Liver (tissue), 9 donors: ENCODE results near the gene GPR146. TPM values are rescaled to one million over a fixed set of nuclear protein-coding genes. Genes with fewer than 3 reads are reported as not detected.

Experiments
- DNase-seq: peaks from one replicate; pipeline ENCODE4 v3.0.0-alpha.2; 2017; ENCODE audit warnings: low spot score
- H3K27ac ChIP-seq, 2 donors: one replicate each; pipeline ENCODE4 v1.7.0; 2013; ENCODE audit warnings: inconsistent platforms in 2 of 2, low read length in 2 of 2, control low read depth in 1 of 2, low read depth in 1 of 2, mild to moderate bottlenecking in 1 of 2
- H3K27me3 ChIP-seq, 4 donors: one replicate each; pipeline versions ENCODE4 v1.6.1 to v1.7.0; 2013; ENCODE audit warnings: low read length in 3 of 4, inconsistent platforms in 1 of 4, mild to moderate bottlenecking in 1 of 4, moderate library complexity in 1 of 4; ENCODE audit not compliant: control insufficient read depth in 4 of 4, insufficient read depth in 4 of 4
- H3K36me3 ChIP-seq, 4 donors: one replicate each; pipeline versions ENCODE4 v1.6.1 to v1.7.0; 2013; ENCODE audit warnings: low read length in 3 of 4, mild to moderate bottlenecking in 3 of 4, low read depth in 1 of 4, moderate library complexity in 1 of 4; ENCODE audit not compliant: control insufficient read depth in 4 of 4, insufficient read depth in 3 of 4
- H3K4me1 ChIP-seq, 4 donors: one replicate each; pipeline versions ENCODE4 v1.6.1 to v1.7.0; 2013; ENCODE audit warnings: low read length in 3 of 4, mild to moderate bottlenecking in 3 of 4, moderate library complexity in 1 of 4; ENCODE audit not compliant: control insufficient read depth in 4 of 4, insufficient read depth in 4 of 4
- H3K4me3 ChIP-seq, 3 donors: one replicate each; pipeline versions ENCODE4 v1.6.1 to v1.7.0; 2013; ENCODE audit warnings: low read length in 3 of 3, control low read depth in 1 of 3, low read depth in 1 of 3, mild to moderate bottlenecking in 1 of 3
- H3K9ac ChIP-seq, 2 donors: one replicate each; pipeline ENCODE4 v1.7.0; 2013; ENCODE audit warnings: low read length in 2 of 2, mild to moderate bottlenecking in 2 of 2, moderate library complexity in 2 of 2, control low read depth in 1 of 2, low read depth in 1 of 2
- H3K9me3 ChIP-seq, 4 donors: one replicate each; pipeline versions ENCODE4 v1.6.1 to v1.7.0; 2013; ENCODE audit warnings: low read length in 3 of 4; ENCODE audit not compliant: control insufficient read depth in 4 of 4
- EGR1 ChIP-seq, 2 donors: IDR thresholded peaks; 2 replicates each; pipeline ENCODE4 v1.6.1; 2016 to 2018; ENCODE audit warnings: antibody characterized with exemption in 2 of 2, low read depth in 2 of 2
- FOXA1 ChIP-seq: IDR thresholded peaks from 2 replicates; pipeline ENCODE4 v1.6.1; 2016; ENCODE audit warnings: antibody characterized with exemption
- FOXA2 ChIP-seq: IDR thresholded peaks from 2 replicates; pipeline ENCODE4 v1.6.1; 2016; ENCODE audit warnings: antibody characterized with exemption
- GABPA ChIP-seq, 2 donors: IDR thresholded peaks in 1 of 2; conservative IDR thresholded peaks in 1 of 2; 2 replicates each; pipeline ENCODE4 v1.6.1; 2016; ENCODE audit warnings: antibody characterized with exemption in 2 of 2, mild to moderate bottlenecking in 1 of 2, moderate library complexity in 1 of 2
- HNF4A ChIP-seq, 2 donors: conservative IDR thresholded peaks; 2 replicates each; pipeline ENCODE4 v1.6.1; 2016; ENCODE audit warnings: antibody characterized with exemption in 2 of 2, mild to moderate bottlenecking in 2 of 2
- JUND ChIP-seq, 2 donors: IDR thresholded peaks; 2 replicates each; pipeline ENCODE4 v1.6.1; 2016; ENCODE audit warnings: antibody characterized with exemption in 2 of 2
- NR2F2 ChIP-seq: IDR thresholded peaks from 2 replicates; pipeline ENCODE4 v1.6.1; 2016; ENCODE audit warnings: antibody characterized with exemption
- RAD21 ChIP-seq, 2 donors: IDR thresholded peaks; 2 replicates each; pipeline ENCODE4 v1.6.1; 2016; ENCODE audit warnings: antibody characterized with exemption in 2 of 2, mild to moderate bottlenecking in 2 of 2
- RXRA ChIP-seq, 2 donors: IDR thresholded peaks; 2 replicates each; pipeline ENCODE4 v1.6.1; 2017 to 2018; ENCODE audit warnings: antibody characterized with exemption in 2 of 2, mild to moderate bottlenecking in 1 of 2
- SP1 ChIP-seq: IDR thresholded peaks from 2 replicates; pipeline ENCODE4 v1.6.1; 2018; ENCODE audit warnings: antibody characterized with exemption, mild to moderate bottlenecking
- TAF1 ChIP-seq: conservative IDR thresholded peaks from 2 replicates; pipeline ENCODE4 v1.6.1; 2016; ENCODE audit warnings: antibody characterized with exemption, mild to moderate bottlenecking
- YY1 ChIP-seq: IDR thresholded peaks from 2 replicates; pipeline ENCODE4 v1.6.1; 2016; ENCODE audit warnings: antibody characterized with exemption, mild to moderate bottlenecking
- WGBS: extraction: QIAGEN DNeasy Blood & Tissue Kit; methylation state at CpG from one replicate; pipeline ENCODE4 v1.1.7; 2013; 5-methylcytosine and 5-hydroxymethylcytosine counted together
- polyA plus RNA-seq, 2 donors: library from polyadenylated mRNA; stranded (reverse) in 1 of 2; unstranded in 1 of 2; fragments of 200-250 nt in 1 of 2; fragments of >200 nt in 1 of 2; fragmentation: Nextera tagmentation in 1 of 2; extraction: Ambion mirVana in 1 of 2; gene quantifications; one replicate each; pipeline versions ENCODE4 v1.2.1 to v1.2.3, GENCODE V29; 2013 to 2015
- total RNA-seq, 2 donors: library from RNA; depleted of rRNA; stranded (reverse); fragments of >200 nt; gene quantifications; one replicate each; pipeline ENCODE4 v1.2.3, GENCODE V29; 2014
- TF ChIP-seq, protein P1 (sequence below): IDR thresholded peaks from 2 replicates; pipeline ENCODE4 v1.6.1; 2016; ENCODE audit warnings: antibody characterized with exemption
- TF ChIP-seq, protein P2 (sequence below): IDR thresholded peaks from 2 replicates; pipeline ENCODE4 v1.6.1; 2016; ENCODE audit warnings: antibody characterized with exemption
- TF ChIP-seq, protein P3 (sequence below): fragments of 150-350 bp; IDR thresholded peaks from 2 replicates; pipeline ENCODE4 v1.5.1; 2017; ENCODE audit warnings: improper control_type of control experiment, low read depth, low read length; ENCODE audit not compliant: missing input control
- TF ChIP-seq, protein P4 (sequence below): IDR thresholded peaks from 2 replicates; pipeline ENCODE4 v1.6.1; 2016; ENCODE audit warnings: antibody characterized with exemption
- TF ChIP-seq, protein P5 (sequence below): IDR thresholded peaks from 2 replicates; pipeline ENCODE4 v1.6.1; 2016; ENCODE audit warnings: antibody characterized with exemption, mild to moderate bottlenecking
- donor health status: healthy.
- donor health status: healthy.
- donor health status: healthy.
- donor health status: healthy.
- donor health status: healthy.

Gene GPR146
- total and polyA plus RNA-seq, 4 donors, result 15.5 to 33.5 (median 26.7) TPM

GRCh38 chr7:1019789-1020610 lies 24.3 kb upstream of the GPR146 start (continued):
- TF ChIP-seq, protein P1, sequence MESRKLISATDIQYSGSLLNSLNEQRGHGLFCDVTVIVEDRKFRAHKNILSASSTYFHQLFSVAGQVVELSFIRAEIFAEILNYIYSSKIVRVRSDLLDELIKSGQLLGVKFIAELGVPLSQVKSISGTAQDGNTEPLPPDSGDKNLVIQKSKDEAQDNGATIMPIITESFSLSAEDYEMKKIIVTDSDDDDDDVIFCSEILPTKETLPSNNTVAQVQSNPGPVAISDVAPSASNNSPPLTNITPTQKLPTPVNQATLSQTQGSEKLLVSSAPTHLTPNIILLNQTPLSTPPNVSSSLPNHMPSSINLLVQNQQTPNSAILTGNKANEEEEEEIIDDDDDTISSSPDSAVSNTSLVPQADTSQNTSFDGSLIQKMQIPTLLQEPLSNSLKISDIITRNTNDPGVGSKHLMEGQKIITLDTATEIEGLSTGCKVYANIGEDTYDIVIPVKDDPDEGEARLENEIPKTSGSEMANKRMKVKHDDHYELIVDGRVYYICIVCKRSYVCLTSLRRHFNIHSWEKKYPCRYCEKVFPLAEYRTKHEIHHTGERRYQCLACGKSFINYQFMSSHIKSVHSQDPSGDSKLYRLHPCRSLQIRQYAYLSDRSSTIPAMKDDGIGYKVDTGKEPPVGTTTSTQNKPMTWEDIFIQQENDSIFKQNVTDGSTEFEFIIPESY, result no peak
- no peak for TF ChIP-seq GABPA (IDR thresholded peaks at IDR 0.05 in 1 of 2, conservative IDR thresholded peaks at IDR 0.05 in 1 of 2)
- TF ChIP-seq, protein P2, sequence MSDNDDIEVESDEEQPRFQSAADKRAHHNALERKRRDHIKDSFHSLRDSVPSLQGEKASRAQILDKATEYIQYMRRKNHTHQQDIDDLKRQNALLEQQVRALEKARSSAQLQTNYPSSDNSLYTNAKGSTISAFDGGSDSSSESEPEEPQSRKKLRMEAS, result no peak

GRCh38 chr7:1020849-1021251 lies 23.5 kb upstream of the GPR146 start:
- TF ChIP-seq RXRA (IDR thresholded peaks at IDR 0.05) (no peak), EGR1 (IDR thresholded peaks at IDR 0.05; ENCODE audit: low read depth in 2 of 2) (no peak), GABPA (IDR thresholded peaks at IDR 0.05 in 1 of 2, conservative IDR thresholded peaks at IDR 0.05 in 1 of 2) (no peak), HNF4A (conservative IDR thresholded peaks at IDR 0.05) (no peak), RAD21 (IDR thresholded peaks at IDR 0.05) (no peak), TAF1 (no peak), FOXA2 (no peak), YY1 (no peak)
- TF ChIP-seq, protein P3, sequence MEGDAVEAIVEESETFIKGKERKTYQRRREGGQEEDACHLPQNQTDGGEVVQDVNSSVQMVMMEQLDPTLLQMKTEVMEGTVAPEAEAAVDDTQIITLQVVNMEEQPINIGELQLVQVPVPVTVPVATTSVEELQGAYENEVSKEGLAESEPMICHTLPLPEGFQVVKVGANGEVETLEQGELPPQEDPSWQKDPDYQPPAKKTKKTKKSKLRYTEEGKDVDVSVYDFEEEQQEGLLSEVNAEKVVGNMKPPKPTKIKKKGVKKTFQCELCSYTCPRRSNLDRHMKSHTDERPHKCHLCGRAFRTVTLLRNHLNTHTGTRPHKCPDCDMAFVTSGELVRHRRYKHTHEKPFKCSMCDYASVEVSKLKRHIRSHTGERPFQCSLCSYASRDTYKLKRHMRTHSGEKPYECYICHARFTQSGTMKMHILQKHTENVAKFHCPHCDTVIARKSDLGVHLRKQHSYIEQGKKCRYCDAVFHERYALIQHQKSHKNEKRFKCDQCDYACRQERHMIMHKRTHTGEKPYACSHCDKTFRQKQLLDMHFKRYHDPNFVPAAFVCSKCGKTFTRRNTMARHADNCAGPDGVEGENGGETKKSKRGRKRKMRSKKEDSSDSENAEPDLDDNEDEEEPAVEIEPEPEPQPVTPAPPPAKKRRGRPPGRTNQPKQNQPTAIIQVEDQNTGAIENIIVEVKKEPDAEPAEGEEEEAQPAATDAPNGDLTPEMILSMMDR, result no peak
- TF ChIP-seq, protein P2, result no peak
- TF ChIP-seq, protein P4, sequence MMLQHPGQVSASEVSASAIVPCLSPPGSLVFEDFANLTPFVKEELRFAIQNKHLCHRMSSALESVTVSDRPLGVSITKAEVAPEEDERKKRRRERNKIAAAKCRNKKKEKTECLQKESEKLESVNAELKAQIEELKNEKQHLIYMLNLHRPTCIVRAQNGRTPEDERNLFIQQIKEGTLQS, result no peak
- WGBS, result 87% methylated on average over 7 of the region's 7 CpGs
- Histone ChIP-seq H3K9ac (no peak overlapping the region), H3K4me3 (no peak overlapping the region), H3K4me1 (no peaks in the 10 kb centered on the region), H3K27me3 (no peaks in the 10 kb centered on the region), H3K27ac (no peak overlapping the region), H3K9me3 (no peaks in the 10 kb centered on the region), H3K36me3 (peaks cover 0 to 5% (median 0%) of the 10 kb centered on the region in 4 donors)
- no peak for DNase-seq

- H3K4me1 ChIP-seq, result no peaks in the 10 kb centered on the region
- no peaks in the 10 kb centered on the region for H3K9me3 ChIP-seq
- TF ChIP-seq FOXA2 (no peak), SP1 (no peak), HNF4A (conservative IDR thresholded peaks at IDR 0.05) (no peak), RXRA (IDR thresholded peaks at IDR 0.05) (no peak), GABPA (IDR thresholded peaks at IDR 0.05 in 1 of 2, conservative IDR thresholded peaks at IDR 0.05 in 1 of 2) (no peak), FOXA1 (no peak), JUND (IDR thresholded peaks at IDR 0.05) (no peak), NR2F2 (no peak), RAD21 (IDR thresholded peaks at IDR 0.05) (no peak)
- TF ChIP-seq, protein P2, result no peak
- TF ChIP-seq, protein P5, sequence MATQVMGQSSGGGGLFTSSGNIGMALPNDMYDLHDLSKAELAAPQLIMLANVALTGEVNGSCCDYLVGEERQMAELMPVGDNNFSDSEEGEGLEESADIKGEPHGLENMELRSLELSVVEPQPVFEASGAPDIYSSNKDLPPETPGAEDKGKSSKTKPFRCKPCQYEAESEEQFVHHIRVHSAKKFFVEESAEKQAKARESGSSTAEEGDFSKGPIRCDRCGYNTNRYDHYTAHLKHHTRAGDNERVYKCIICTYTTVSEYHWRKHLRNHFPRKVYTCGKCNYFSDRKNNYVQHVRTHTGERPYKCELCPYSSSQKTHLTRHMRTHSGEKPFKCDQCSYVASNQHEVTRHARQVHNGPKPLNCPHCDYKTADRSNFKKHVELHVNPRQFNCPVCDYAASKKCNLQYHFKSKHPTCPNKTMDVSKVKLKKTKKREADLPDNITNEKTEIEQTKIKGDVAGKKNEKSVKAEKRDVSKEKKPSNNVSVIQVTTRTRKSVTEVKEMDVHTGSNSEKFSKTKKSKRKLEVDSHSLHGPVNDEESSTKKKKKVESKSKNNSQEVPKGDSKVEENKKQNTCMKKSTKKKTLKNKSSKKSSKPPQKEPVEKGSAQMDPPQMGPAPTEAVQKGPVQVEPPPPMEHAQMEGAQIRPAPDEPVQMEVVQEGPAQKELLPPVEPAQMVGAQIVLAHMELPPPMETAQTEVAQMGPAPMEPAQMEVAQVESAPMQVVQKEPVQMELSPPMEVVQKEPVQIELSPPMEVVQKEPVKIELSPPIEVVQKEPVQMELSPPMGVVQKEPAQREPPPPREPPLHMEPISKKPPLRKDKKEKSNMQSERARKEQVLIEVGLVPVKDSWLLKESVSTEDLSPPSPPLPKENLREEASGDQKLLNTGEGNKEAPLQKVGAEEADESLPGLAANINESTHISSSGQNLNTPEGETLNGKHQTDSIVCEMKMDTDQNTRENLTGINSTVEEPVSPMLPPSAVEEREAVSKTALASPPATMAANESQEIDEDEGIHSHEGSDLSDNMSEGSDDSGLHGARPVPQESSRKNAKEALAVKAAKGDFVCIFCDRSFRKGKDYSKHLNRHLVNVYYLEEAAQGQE, result no peak
- WGBS, result 98% methylated on average over 7 of the region's 7 CpGs
- H3K4me3 ChIP-seq, result no peak overlapping the region
- H3K27me3 ChIP-seq, result no peaks in the 10 kb centered on the region
- H3K27ac ChIP-seq, result no peak overlapping the region
- DNase-seq, result no peak
- peaks cover 0 to 9% (median 0%) of the 10 kb centered on the region in 4 donors for H3K36me3 ChIP-seq
- no peak overlapping the region for H3K9ac ChIP-seq
These were observed 23.0 kb upstream of the GPR146 start for GRCh38 chr7:1021366-1021765.
